OCI-LY3 (cell line): Measurements from ENCODE around the gene SURF4.

Experiments
- CTCF ChIP-seq: fragments of 200-600, 300-600 bp; sonication (generic); IDR thresholded peaks from 2 replicates; pipeline ENCODE4 v1.5.1; 2014; ENCODE audit warnings: antibody characterized with exemption, low read length, low read depth
- EZH2phosphoT487 ChIP-seq: fragments of 200-600 bp; shearing (Covaris generic); IDR thresholded peaks from 2 replicates; pipeline ENCODE4 v1.6.1; 2018; ENCODE audit warnings: antibody characterized with exemption, mixed run types, low read depth

DNA sequence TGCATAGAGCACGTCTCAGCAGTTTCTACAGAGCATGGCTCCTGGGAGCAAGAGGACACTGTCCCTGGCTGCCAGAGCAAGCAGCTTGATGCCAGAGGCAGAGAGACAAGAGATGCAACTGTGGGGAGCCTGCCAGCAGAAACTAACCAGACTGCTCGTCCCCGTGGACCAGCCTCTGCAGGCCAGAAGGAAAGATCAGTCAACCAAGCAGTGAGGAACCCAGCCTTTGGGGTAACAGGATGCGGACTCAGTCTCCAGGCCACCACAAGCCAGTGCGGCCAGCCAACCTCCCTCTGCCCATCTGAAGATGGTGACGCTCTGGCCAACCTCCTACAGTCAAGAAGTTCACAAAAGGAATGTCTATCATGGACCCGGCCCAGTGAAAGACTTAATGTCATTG lies 3.7 kb downstream of the SURF4 start:
- TF ChIP-seq CTCF (no peak), EZH2phosphoT487 (no peak)
